KOPT-K1 (cell line): Measurements from ENCODE around the gene MAML3.
"Not testable (repeated sequence)": the region's sequence is repeated elsewhere in the genome, so short reads cannot be mapped to it uniquely, and the experiment has no call there.

Source experiments
- H3K27ac ChIP-seq: fragments of 200-600 bp; sonication (generic); 2 replicates; pipeline ENCODE4 v1.5.1; 2016; ENCODE audit warnings: antibody characterized with exemption, mild to moderate bottlenecking, low read depth, low read length; ENCODE audit not compliant: poor library complexity, severe bottlenecking
- H3K36me3 ChIP-seq: fragments of 200-600 bp; sonication (generic); 2 replicates; pipeline ENCODE4 v1.5.1; 2017; ENCODE audit warnings: antibody characterized with exemption, mild to moderate bottlenecking, low read length, moderate library complexity; ENCODE audit not compliant: insufficient read depth
- H3K9me3 ChIP-seq: fragments of 200-600 bp; sonication (generic); 2 replicates; pipeline ENCODE4 v1.5.1; 2017; ENCODE audit warnings: antibody characterized with exemption, low read length, mild to moderate bottlenecking; ENCODE audit not compliant: insufficient read depth, poor library complexity, severe bottlenecking

The MAML3 gene

DNA sequence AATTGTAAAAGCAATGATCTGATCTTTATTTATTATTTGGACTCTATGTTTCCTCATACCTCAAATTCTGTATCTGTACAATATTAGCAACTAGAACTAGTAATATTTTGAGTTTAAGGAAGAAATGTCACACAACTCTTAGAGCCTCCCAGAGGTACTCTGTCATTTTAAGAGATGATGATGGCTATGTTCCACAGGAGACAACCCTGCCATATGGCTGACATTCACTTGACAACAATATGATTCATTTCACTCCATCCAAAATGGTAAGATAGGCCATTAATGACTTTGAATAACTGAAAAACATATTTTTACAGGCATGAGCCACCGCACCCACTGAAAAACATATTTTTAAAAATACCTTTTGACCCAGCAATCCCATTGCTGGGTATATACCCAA is 190.3 kb downstream of the MAML3 start:
- H3K9me3 ChIP-seq, result no peaks in the 10 kb centered on the region
- H3K27ac ChIP-seq, result no peak overlapping the region
- no peaks in the 10 kb centered on the region for H3K36me3 ChIP-seq

DNA sequence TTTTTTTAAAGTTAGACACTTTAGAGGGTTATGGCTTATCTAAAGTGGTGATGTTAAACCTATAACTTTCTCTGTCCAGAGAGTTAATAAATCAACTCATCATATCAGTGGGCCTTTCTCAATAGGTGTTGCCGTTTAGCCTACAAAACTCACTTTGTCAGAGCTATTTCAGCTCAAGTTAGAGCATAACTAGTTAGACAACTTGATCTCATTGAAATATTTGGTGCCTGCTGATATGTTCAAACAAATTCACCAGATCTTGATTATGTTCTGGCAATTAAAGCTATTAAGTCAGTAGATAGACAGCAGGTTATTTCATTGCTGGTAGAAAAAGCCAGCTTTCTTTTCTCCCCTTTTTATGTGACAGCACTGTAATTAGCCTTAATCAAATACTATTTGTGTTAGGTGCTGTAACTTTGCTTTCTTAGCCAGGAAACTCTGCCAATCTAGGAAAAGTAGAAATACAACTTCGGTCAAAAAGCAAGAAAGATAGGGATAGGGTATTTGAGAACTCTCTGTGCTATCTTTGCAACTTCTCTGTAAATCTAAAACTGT is 191.8 kb downstream of the MAML3 start:
- Histone ChIP-seq H3K9me3 (no peaks in the 10 kb centered on the region), H3K27ac (no peak overlapping the region), H3K36me3 (no peaks in the 10 kb centered on the region)

DNA sequence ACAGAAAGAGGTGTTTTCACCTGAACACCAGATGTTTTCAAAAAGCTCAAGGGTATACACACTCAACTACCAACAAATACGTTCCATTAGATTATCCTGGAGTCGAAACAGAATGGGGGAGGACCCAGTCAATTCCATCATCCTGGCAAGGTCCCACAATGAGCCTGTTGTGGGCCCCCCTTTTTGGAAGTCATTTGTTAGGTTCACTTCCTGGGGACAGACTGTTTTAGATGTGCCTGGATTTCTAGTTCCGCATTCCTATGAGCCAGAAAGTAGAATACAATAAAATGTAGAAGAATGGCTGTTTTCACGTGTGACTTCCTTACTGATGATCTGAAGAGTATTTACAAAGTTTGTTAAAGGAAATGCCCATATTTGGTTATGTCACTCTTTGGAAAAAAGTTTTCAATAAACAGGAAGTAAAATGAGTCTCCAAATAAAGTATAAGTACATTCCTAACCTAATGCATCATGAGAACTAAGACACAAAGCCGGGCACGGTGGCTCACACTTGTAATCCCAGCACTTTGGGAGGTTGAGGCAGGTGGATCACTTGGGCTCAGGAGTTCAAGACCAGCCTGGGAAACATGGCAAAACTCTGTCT is 192.5 kb downstream of the MAML3 start:
- no peaks in the 10 kb centered on the region for H3K9me3 ChIP-seq
- H3K36me3 ChIP-seq, result no peaks in the 10 kb centered on the region
- no peak overlapping the region for H3K27ac ChIP-seq

- no peaks in the 10 kb centered on the region for H3K36me3 ChIP-seq
- no peaks in the 10 kb centered on the region for H3K9me3 ChIP-seq
- no peak overlapping the region for H3K27ac ChIP-seq
Measured at GRCh38 chr4:139959396-139959795, 194.6 kb downstream of the MAML3 start.

DNA sequence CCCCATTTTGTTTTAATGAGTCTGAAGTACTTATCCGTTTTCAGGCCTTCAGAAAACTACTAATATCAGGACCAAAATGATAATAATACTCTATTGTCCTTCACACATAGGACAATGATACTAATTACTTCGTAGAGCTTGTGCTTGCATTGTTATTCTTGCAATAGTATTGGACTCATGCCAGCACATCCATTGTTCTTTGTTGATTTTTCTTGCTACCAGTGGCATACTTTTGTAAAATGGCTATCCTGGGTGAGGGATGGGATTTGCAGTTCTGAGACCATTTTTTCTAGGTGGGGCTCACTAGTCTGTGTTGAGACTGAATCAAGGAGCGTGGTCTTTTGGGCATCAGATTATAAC is 195.3 kb downstream of the MAML3 start:
- Histone ChIP-seq H3K27ac (no peak overlapping the region), H3K9me3 (no peaks in the 10 kb centered on the region), H3K36me3 (no peaks in the 10 kb centered on the region)

GRCh38 chr4:139957986-139958738 is 195.8 kb downstream of the MAML3 start:
- no peaks in the 10 kb centered on the region for H3K36me3 ChIP-seq
- no peak overlapping the region for H3K27ac ChIP-seq
- no peaks in the 10 kb centered on the region for H3K9me3 ChIP-seq

DNA sequence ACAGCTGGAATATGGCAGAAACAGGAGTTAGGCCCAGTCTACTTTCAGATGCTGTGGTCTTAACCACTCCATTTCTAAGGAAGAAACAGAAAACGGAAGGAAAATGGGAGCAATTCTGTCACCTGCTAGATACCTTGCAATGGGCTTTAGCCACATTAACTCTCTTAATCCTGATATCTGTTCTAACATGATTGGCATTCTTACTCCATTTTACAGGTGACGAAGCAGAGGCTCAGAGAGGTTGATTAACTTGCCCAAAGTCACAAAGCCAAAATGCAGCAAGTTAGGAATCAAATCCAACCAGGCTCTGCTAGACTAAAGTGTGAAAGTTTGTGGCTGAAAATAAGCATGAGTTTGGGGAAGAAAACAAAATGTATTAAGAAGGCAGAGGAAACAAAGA is 196.9 kb downstream of the MAML3 start:
- Histone ChIP-seq H3K27ac (no peak overlapping the region), H3K36me3 (no peaks in the 10 kb centered on the region), H3K9me3 (no peaks in the 10 kb centered on the region)

- H3K27ac ChIP-seq, result no peak overlapping the region
- H3K9me3 ChIP-seq, result no peaks in the 10 kb centered on the region
- H3K36me3 ChIP-seq, result no peaks in the 10 kb centered on the region
Measured at GRCh38 chr4:139956507-139957017, 197.4 kb downstream of the MAML3 start.

DNA sequence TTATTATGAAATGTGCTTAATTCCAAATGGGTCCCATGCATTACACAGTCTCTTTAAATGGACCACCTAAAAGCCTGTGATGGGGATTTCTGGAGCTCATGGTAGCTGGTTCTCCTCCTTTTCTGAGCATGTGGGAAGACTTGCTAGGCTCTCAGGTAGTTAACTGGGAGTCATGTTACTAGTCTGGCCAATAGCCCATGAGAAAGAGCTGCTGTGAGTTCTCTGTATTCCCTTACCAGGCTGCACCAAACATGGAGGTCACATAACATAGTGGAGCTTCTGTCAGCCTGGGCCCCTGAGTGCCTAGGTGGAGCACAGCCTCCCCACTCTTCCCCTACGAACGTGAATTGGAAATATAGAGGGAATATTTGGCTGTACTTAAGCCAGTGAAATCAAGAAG is 198.4 kb downstream of the MAML3 start:
- Histone ChIP-seq H3K9me3 (no peaks in the 10 kb centered on the region), H3K36me3 (no peaks in the 10 kb centered on the region), H3K27ac (no peak overlapping the region)

DNA sequence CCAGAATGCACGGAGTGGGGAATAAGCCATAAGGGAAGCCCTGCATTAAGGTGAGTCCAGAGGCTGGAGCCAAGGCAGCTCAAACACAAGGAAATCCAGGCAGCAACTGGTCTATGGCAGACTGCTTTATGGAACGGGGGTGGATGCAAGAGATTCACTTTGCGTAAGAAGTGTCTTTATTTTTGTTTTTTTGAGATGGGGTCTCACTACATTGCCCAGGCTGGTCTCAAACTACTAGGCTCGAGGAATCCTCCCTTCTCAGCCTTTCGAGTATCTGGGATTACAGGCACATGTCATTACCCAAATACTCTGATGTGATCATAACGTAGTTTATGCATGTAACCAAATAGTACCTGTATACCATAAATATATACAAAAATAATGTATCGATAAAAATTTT is 199.5 kb downstream of the MAML3 start:
- no peaks in the 10 kb centered on the region for H3K36me3 ChIP-seq
- no peak overlapping the region for H3K27ac ChIP-seq
- H3K9me3 ChIP-seq, result no peaks in the 10 kb centered on the region

- H3K36me3 ChIP-seq, result no peaks in the 10 kb centered on the region
- no peaks in the 10 kb centered on the region for H3K9me3 ChIP-seq
- H3K27ac ChIP-seq, result peak overlapping the region; percentile 33
Measured at GRCh38 chr4:139951021-139951420, 203.0 kb downstream of the MAML3 start.

DNA sequence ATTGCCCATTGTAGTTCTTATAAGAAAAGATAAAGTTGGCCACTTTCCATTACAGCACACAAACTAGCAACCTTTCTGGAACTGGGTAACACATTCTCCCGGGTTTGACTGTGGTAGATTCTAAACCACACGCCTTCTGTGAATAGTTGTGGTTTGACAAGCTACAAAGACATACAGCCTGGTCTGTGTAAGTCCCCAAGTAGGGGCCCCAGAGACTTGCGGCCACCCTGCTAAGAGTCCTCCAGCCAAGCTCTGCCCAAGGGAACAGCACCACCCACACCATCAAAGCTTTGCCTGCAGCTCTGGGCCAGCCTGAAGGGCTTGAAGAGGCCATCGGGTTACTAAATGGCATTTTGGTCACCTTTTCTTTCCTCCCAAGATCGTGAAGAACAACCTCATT is 203.4 kb downstream of the MAML3 start:
- Histone ChIP-seq H3K36me3 (no peaks in the 10 kb centered on the region), H3K9me3 (no peaks in the 10 kb centered on the region), H3K27ac (peak overlapping the region; percentile 33)

DNA sequence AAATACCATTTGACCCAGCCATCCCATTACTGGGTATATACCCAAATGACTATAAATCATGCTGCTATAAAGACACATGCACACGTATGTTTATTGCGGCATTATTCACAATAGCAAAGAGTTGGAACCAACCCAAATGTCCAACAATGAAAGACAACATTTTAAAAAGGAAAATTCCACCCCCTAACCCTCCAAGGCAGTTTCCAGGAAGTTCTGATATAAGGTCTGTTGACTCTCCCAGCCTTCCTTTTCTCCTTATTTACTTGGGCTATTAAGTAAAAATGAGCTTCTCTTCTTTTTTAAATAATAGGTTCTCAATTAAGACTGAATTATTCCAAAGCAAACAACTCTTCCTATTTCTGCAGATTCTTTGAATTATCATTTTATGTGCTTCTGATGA is 209.1 kb downstream of the MAML3 start:
- H3K27ac ChIP-seq, H3K36me3 ChIP-seq, H3K9me3 ChIP-seq: not testable (repeated sequence)

- Histone ChIP-seq H3K36me3 (no peaks in the 10 kb centered on the region), H3K27ac (no peak overlapping the region), H3K9me3 (no peaks in the 10 kb centered on the region)
Measured at GRCh38 chr4:139943277-139943676, 210.7 kb downstream of the MAML3 start.

DNA sequence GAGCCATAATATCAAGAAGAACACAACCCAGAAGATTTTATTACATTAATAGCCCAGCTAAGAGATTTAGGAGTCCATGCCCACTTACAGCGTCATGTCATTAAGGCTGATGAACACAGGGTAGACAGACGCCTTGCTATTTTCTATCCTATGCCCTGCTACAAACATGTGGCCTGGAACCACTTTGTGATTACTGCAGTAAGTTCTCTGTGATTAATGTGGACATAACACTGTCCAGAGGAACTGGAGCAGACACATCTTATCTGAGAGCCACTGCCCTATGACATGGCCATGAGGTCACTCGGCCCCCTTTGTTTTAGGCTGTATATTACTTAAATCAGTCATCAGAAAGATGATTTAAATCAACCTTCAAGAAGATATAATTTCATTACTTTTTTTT is 211.7 kb downstream of the MAML3 start:
- H3K27ac ChIP-seq, result no peak overlapping the region
- no peaks in the 10 kb centered on the region for H3K36me3 ChIP-seq
- H3K9me3 ChIP-seq, result no peaks in the 10 kb centered on the region

DNA sequence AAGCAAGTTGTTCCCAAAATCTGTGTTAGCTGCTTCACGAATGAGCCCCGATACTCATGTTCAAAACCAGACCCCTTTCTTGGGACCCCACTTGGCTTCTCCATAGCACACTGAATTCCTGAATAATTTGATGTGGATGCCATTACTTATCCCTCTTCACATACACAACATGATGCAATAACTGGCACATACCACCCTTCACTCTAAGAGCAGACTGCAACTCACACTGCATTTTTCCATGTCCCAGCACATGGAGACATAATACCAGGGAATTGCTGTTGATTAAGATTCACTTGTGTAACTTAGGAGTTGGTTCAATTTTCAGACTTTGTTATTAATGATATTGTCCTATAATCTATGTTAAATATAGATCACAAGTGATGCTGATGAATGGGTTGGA is 213.4 kb downstream of the MAML3 start:
- Histone ChIP-seq H3K27ac (no peak overlapping the region), H3K9me3 (no peaks in the 10 kb centered on the region), H3K36me3 (no peaks in the 10 kb centered on the region)
